HG03064 (cell line): ENCODE measurements around the gene UBE2J2.

ENCODE experiments used
- ATAC-seq: cut with Tn5 transposase; IDR thresholded peaks from one replicate; pipeline ENCODE4 v1.9.1; 2021; ENCODE audit warnings: low read depth; ENCODE audit not compliant: unreplicated experiment

Gene UBE2J2

DNA sequence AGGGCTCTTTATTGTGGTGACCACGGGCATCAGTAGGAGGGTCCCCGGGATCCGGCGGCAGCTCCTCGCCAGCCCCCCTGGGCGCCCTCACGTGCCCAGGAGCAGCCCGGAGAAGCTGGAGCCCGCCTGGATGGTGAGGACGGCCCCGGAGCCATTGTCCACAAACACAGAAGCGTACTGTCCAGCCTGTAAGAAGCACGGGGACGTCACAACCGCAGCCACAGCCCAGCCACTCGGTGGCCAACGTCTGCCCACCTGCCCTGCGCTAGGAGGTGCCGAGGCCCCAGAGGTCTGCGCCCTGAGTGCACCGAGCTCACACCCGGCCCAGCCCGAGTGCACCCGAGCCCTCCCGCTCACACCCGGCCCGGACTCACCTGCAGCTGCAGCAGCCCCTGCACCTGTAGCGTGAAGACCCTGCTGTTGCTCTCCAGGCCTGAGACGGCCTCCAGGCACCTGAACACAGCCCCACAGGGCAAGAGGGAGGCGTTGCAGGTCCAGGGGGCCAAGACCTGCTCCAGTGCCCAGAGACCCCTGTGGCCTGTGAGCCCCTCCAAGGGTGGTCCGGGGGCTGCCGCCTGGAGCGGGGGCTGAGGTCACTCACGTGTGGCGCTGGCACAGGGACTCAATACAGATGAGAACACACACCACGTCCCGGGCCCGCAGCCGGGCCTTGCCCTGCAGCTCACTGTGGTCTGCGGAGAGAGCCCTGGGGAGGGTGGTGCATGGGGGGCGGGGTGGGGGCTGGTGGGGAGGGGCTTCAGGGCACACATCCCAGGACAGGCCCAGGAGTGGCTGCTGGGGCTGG is 31.0 kb downstream of the UBE2J2 start:
- no peak for ATAC-seq

DNA sequence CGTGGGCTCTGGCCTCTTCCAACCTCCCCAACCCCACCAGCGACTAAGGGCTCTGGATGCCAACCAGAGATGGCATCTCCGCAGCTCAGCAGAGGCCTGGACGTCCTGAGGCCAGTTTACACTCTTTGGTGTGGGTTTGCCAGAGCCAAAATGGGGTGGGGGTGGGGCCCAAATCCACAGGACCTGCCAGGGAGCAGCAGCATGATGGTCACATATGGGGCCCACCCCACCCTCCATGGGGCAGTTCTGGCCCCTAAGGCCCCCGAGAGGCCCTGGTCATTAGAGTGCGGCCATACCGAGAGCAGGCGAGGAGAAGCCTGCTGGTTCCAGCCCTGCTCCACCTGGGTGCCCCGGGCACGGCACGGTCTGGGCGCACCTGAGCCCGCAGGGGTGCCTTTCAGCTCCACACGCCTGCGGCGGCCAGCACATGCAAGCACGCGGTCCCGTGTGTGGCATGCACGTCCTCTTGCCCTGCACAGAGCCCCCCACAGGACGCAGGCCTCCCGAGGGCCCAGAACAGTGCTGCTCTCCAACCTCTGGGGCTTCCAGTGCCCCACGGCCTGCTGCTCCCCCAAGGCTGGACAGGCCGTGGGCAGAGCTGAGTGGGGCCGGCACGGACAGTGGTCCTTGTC is 31.9 kb downstream of the UBE2J2 start:
- no peak for ATAC-seq

DNA sequence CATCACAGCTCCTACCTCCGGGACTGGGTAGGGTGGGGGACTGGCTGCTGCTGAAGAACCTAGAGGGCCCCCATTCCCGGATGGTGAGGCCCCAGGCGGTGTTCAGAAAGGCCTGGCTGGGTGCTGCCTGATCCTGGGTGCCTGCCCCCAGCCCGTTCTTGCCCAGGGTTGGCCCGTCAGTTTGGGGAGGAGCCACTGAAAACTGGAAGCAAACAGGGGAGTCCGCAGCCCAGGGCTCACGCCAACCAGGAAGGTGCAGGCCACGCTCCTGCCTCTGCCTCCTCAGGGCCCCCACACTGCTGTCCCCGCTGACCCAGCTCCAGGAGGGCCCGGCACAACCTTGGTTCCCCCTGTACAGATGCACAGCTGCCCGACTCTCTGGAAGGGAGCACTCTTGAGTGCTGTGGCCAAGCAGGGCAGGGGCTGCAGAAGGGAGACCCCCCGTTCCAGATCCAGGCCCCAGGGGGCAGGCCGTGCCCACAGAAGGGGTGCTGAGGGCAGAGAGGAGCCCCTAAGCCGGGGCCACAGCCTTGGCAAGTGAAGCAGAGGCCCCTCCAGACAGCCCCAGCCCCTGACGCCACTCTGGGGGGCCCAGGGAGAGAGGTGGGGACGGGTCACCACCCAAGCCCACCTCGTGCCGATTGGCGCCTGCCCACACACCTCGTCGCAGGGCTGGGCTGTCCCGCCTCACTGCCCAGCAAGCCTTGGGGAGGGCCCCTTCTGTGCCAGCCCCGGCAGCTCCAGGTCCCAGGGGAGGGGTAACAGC is 32.6 kb downstream of the UBE2J2 start:
- no peak for ATAC-seq

DNA sequence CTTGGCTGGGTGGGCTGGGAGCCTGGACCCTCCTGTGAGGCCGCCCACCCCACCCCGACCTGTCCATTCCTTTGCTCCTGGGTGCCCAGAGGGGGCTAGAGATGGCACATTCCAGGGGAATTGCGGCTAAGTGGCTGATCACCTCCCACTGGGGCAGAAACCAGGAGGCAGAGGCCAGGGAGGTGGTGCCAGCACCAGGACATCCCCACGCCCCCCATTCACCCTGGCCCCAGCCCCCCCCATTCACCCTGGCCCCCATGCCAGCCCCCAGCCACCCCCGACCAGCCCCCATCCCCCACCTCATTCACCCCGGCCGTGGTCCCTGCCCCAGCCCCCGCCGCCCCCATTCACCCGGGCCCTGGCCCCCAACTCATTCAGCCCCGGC is 33.3 kb downstream of the UBE2J2 start:
- no peak for ATAC-seq

DNA sequence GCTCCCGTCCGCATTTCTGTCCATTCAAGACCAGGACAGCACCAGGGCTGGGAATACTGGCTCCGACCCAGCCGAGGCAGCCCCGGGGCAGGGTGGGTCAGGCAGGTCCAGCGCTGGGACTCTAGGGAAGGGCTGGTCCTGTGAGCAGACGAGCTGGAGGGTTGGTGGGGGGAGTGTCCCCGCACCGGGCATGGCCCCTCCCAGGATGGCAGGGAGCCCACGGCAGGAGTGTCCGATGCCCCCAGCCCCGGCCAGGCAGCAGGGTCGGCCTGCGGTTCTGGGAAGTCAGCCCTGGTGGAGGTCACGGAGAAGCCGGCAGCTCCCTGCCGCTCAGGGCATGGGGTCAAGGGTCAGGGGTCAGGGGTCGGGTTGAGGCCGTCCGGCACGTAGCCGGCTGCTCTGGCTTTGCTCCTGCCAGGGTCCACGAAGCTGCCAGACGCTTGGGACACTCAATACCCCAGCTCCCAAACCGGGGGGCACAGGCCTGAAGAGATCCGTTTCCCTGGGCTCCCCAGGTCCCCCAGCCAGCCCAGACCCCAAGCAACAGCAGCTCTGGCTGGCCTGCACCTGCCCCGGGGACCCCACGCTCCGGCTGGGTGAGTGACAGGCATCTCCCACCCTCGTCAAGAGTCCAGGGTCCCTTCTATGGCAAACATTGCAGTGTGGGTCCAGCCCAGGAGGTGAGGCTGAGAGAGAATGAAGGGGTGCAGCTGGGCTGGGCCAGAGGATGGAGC is 33.9 kb downstream of the UBE2J2 start:
- no peak for ATAC-seq

DNA sequence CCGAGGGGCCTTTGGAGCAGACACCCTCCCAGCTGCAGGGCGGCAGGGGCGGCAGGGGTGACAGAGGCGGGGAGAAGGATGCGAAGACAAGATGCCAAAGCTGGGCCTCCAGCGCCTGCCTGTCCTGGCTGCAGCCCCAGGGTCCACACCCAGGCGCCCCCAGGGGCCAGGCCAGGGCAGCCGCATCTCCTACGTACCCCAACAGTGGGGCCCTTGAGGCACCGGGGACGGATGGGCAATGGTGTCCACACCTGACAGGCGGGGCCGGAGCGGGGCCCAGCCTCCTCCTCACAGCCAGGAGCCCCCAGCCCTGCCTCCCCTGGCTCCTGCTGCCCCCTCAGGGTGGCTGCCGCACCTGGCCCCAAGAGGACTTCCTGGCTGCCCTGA is 34.4 kb downstream of the UBE2J2 start:
- ATAC-seq, result no peak

DNA sequence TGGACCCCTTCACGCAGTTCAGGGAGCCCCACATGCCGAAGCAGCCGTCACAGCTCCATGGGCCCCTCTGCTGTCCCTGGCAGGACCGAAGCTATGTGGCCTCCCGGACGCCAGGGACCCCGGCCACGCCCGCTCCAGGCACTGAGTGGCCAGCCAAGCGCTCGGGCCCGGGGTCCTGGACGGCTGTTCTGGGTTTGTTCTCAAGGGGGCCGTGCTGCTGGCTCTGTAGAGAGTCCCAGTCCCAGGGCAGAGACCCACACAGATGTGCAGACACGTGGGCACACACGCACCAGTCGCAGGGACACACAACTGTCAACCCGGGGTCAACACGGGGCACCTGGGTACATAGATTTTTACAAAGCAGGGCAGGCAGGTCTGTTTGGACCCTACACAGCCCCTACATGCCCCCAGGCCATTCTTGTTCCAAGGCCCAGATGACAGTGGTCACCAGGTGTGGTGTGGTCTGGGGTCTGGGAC is 34.9 kb downstream of the UBE2J2 start:
- no peak for ATAC-seq

DNA sequence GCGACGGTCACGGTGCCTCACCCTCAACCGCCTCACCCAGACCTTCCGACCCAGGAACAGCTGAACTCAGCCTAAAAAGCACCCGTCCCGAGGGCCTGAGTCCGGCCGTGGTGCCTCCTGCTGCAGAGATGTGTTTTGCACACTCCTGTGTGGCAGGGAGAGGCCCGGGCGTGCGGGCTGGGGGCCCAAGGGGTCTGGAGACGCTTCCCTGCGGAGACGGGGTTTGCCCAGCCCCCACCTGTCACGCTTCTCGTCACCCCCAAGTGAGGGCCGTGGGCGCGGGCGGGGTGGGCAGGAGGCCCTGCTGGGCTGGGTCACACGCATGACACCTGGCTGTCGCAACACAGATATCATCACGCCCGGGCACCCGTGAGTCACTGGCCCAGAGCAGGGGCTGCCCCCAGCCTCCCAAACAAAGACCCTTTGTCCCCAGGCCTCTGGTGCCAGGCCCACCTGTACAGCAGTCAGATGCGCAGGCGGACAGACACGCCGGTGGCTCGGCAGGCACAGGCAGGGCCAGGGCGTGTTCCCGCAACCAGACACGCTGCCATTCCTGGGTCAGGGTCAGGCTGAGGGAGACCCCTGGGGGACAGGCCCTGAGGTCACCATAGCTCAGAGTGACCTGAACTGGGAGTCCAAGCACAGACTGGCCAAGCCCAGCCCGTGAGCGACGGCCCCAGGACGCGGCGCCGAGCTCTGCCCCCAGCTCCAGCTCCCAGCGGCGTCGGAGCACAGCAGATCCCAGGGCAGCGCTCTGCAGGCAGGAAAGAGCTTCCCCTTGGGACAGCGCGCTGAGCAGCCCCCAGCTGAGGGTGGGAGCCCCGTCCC is 35.6 kb downstream of the UBE2J2 start:
- ATAC-seq, result no peak

DNA sequence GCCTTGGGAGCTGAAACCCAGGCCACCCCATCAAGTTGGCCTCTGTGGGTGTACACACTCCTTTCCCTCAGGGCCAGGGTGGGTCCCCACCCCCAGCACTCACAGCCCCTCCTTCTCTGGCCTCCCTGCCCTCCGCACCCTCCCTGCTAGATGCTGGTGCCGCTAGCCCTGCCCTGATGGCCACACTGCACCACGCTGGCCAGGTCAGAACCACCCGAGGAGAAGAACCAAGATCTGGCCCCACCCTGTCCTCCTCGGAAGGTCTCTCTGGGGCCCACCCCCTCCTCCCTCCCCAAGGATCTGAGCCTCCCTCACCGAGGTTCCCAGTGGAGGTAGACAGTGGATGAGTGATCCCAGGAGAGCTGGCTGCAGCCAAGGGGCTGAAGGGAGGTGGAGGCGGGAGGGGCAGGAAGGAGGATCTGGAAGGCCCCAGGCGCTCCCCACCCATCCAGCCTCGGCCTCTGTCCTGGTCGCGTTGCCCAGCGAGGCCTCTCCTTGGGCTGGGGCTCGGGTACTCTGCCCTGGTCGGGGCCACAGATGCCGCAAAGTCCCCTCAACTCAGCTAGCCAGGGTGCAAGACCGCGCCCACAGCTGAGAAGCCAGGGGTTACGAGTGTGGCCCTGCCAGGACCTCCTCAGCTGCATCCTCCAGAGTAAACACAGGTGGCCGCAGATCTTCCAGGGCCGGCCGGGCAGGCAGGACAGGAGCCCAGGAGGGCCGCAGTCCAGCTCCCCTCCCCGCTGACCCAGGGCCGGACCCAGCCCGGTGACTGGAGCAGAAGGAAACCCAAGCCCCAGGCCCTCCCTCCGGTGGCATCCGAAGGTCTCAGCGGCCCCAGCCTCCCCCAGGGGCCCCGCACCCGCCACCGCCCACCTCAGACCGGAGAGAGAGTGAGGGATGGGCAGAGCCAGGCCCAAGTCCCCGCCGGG is 36.4 kb downstream of the UBE2J2 start:
- ATAC-seq, result no peak

DNA sequence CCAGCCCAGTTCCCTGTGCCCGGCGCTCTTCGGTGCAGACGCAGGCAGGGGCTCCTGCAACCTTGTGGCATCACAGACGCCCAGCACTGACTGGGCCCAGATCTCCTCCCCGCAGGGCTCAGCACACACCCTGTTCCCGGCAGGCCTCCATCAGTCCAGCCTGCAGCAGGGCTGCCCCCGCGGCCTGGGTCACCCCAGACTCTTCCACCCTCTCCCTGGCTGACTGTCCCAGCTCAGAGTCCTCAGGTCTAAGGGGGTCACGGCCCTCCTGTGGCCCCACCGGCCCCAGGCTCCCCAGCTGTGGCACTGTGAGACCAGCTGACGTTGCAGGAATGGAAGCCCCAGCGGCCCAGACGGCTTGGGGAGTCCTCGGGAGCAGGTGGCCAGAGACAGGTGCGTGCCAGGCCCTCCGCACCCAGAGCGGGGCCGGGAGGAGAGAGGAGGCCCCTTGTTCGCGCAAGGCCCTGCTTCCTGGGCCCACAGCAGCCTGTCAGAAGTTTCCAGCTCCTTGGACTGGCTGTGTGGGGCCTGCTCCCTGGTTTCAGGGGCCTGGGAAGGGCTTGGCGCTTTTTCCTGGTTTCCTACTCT is 37.4 kb downstream of the UBE2J2 start:
- no peak for ATAC-seq

DNA sequence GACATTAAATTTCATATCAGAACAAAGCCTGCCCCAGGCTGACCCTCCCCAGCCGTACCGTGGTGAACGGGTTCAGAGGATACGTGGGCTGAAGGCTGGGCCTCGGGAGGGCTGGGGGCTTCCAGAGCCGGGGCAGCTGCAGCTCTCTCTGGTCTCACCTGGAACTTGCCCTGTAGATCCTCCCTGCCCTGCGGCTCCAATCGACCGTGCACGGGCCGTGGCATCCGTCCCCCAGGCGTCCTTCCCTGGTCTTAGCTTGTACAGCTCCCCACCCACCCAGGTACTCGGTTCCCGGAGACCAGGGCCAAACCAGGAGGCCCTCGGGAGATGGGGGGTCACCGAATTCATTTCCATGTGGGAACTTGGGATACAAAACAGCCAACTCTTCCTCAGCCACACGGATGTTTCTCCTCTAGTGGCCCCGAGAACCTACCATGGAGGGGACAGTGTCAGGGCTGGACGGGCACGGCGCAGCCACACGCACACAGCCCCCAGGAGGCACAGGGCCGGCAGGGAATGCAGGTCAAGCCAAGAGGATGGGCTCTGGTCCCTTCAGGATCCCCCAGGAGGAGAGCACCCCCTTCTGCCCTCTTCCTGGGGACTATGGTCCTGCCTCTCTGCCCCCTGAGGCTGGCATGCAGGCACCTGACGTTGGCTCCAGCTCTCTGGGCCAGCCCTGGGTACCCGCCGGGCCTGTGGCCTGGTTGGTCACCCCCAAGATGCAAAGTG is 38.5 kb downstream of the UBE2J2 start:
- ATAC-seq, result no peak

DNA sequence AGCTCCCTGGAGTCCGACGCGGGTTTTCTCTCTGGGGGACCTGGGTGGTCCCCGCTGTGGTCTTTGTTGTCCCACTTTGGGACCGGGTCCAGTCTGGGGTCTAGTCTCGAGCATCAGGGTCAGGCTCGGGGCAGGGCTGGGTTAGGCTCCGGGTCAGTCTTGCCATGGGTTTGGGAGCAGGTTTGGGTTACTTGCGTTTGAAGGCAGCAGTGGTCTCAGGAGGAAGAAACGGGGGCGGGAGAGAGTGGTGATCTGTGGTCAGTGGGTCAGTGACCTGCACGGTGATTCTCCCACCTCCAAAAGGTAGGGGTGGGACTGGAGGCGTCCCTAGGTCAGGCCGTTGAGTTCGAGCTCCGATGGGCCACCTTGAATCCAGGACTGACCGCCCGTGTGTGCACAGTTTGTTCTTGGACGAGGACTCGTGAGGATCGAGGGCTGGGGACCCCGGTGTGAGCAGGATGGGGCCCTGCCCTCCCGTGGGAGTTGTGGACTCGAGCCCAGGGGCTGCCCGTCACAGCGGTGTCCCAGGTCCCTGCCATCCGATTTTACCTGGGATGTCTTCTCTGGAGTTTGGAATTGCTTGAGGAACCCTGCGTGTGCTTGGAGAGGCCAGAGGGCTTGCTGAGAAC is 39.4 kb downstream of the UBE2J2 start:
- ATAC-seq, result no peak

DNA sequence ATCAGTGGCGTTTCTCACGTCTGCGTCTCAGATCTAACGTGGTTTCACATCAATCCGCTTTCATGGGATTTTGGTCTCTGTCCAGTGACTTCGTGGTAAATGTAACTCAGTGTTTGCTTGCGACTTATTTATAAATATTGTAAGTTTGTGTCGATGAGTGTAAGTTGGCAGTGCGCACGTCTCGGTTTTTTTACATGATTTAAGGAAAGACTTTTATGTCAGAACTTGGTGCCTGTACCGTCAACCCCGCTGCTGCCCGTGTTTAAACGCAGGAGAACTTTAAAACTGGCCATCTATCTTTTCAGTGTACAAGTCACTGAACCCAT is 40.1 kb downstream of the UBE2J2 start:
- no peak for ATAC-seq

DNA sequence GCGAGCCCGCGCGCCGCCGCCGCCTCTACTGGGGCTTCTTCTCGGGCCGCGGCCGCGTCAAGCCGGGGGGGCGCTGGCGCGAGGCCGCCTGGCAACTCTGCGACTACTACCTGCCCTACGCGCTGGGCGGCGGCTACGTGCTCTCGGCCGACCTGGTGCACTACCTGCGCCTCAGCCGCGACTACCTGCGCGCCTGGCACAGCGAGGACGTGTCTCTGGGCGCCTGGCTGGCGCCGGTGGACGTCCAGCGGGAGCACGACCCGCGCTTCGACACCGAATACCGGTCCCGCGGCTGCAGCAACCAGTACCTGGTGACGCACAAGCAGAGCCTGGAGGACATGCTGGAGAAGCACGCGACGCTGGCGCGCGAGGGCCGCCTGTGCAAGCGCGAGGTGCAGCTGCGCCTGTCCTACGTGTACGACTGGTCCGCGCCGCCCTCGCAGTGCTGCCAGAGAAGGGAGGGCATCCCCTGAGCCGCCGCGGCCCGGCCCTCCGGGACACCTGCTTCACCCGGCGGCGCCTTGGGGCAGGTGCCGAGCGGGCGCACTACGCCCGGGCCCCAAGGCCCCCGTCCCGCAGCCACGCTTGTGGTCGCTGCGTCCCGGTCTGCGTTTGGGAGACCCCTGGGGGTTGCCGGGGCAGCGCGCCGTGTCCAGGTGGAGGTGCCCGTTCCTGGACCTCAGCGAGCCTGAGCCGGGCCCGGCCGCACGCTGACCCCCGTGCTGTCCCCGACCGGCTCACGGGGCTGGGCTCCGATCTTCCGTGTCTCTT is 40.7 kb downstream of the UBE2J2 start:
- no peak for ATAC-seq

DNA sequence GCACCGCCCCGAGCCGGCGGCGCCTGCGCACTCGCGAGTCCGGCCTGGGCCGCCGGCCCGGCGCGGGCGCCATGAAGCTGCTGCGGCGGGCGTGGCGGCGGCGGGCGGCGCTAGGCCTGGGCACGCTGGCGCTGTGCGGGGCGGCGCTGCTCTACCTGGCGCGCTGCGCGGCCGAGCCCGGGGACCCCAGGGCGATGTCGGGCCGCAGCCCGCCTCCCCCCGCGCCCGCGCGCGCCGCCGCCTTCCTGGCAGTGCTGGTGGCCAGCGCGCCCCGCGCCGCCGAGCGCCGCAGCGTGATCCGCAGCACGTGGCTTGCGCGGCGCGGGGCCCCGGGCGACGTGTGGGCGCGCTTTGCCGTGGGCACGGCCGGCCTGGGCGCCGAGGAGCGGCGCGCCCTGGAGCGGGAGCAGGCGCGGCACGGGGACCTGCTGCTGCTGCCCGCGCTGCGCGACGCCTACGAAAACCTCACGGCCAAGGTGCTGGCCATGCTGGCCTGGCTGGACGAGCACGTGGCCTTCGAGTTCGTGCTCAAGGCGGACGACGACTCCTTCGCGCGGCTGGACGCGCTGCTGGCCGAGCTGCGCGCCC is 41.4 kb downstream of the UBE2J2 start, which contains the start of gene B3GALT6:
Gene B3GALT6, plus strand, starts transcription at position 30 of the 588 bp plus-strand sequence. Its CDS starts 42 bp downstream, at position 72.
- no peak for ATAC-seq
